ENCODE measurements around the gene NCOR1.
"Not testable (repeated sequence)": the region's sequence is repeated elsewhere in the genome, so short reads cannot be mapped to it uniquely, and the experiment has no call there.

Gene NCOR1

DNA sequence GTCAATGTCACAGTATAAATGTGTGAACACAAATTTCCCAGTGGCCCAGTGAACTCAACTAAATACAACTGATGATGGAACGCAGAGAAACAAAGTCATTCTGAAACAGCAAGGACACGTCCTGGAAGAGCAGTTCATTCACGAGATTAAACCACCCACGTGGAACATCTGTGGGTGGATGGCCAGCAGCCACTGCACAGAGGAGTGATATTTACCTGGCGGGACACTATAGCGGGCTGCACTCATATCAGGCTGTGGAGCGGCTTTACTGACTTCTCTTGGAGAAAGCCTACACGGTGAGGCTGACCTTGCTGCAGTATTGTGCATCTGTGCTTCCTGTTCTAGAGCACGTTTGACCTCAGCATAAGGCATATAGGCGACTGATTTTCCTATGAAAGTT lies 128.4 kb downstream of the NCOR1 start:
- DNase-seq (ENCODE audit: low spot score) = no peak

DNA sequence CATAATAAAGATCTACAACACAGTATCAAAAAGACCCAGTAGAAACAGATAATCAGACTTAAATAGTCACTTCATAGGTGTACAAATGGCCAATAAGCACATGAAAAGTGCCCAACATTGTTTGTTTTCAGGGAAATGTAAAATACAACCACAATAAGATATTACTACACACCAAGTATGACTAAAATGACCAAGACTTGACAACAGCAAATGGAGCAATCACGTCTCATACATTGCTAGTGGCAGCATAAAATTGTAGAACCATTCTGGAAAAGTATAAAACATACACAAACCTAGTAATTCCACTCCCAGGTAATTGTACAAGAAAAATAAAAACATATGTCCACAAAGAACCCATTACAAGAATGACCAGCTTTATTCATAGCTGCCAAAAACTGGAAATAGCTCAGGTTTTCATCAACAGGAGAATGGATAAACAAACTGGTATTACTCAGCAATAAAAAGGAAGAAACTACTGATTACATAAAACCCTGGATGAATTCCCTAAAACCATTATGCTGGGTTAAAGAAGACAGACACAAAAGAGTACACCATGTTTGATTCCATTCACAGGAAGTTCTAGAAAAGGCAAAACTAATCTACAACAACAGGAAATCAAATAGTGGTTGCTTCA lies 130.2 kb downstream of the NCOR1 start:
- DNase-seq (ENCODE audit: low spot score) = no peak

DNA sequence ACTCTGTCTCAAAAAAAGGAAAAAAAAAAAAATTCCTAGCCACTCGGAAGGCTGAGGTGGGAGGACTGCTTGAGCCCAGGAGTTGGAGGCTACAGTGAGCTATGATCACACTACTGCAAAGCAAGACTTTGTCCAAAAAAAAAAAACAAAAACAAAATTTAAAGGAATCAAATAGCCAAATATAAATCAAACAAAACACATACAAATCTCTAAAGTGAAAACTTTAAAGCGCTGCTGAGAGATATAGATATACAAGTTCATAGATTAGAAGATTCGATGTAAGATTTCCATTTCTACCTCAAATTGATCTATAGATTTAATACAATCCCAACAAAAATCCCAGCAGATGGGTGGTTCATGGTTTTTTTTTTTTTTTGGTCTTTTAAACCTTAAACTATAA lies 132.1 kb downstream of the NCOR1 start:
- DNase-seq (ENCODE audit: low spot score) = no peak

DNA sequence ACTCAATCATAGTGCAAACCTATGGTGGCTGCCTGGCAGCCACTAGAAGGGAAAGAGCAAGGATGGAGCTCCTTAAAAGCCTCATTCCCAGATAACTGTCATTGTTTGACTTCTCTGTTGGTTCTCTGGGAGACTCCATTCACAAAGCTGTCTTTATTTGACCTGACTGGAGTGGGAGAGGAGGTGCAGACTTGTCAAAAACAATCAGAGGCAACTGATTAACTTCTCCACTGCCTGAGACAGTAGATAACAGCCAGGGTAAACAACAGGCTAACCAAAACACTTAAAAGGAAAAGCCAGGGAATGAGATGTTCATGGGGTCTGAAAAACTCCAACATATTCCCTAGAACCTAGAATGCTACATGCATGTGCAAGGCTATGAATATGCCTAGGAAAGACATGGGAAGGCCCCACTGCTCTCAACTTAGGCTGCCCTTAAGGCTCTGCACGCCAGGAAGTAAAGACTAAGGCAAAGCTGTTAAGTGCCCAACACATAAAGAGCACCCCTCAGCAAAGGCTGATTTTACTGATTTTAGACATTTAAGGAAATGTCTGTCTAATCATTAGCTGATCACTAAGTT lies 133.7 kb downstream of the NCOR1 start:
- DNase-seq (ENCODE audit: low spot score) = no peak

DNA sequence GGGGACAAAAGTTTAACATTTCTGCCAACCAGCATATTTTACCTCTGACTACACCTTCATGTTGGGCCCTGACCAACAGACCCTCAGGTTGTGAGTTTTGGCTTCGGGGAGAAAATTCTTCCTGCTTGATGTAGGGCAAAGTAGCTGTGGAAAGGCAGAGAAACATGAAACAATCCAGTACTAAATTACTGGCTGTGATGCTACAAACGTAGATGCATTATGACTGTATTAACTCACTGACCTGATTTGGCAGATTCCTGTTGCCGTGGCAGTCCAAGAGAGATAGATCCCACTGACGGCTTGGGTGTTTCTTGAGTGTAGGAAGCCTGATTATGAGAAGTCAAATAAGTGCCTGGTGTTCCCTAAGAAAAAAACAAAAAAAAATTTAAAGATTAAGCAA lies 135.0 kb downstream of the NCOR1 start:
- no peak for DNase-seq (ENCODE audit: low spot score)

DNA sequence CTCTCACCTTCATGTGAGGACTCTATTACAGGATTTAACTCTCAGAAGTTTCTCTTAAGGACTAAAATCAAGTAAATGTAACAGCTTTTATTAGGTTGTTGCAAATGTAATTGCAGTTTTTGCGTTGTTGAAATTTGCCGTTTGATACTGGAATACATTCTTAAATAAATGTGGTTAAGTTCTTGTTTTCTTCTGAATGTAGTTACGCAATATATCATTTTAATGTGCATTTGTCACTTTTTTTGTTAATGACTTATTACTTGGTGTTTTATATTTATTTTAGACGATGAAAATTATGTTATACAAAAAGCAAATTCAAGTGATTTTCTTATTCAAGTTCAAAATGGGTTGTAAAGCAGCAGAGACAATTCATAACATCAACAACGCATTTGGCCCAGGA lies 139.4 kb downstream of the NCOR1 start:
- no peak for DNase-seq (ENCODE audit: low spot score)

DNA sequence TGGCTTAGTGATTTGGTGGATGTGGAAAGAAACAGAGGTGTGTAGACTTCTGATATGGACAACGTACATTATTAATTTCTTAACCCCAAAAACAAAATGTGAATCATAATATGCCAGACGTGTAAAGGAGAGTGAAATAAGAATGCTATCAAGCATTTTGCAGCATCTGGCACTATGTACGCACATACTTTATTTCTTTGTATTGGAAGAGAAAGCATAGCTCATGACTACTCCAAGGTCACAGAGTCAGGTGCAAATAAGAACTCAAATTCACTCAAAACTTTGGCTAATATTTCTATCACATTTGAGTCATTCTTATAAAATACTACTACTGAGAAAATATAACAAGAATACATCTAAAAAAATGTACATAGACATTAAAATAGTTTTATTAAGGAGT lies 140.9 kb downstream of the NCOR1 start:
- DNase-seq (ENCODE audit: low spot score) = no peak

DNA sequence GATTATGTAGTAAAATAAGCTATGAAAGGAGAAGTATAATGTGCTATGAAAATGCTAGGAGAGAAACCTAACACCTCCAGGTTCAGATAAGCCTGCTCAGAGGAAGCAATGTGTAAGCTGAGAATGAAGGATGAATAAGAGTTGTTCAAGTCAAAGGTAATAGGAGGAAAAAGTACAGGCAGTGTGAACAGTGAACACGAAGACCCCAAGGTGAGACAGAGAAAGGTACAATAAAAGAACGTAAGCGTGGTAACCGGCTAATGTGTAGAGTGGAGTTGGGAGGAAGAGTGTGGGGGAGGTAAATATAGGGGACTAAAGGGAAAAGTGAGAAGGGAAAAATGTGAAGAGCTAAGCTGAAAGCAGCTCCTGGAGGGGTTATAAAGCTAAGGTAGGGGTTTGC lies 141.5 kb downstream of the NCOR1 start:
- no peak for DNase-seq (ENCODE audit: low spot score)

DNA sequence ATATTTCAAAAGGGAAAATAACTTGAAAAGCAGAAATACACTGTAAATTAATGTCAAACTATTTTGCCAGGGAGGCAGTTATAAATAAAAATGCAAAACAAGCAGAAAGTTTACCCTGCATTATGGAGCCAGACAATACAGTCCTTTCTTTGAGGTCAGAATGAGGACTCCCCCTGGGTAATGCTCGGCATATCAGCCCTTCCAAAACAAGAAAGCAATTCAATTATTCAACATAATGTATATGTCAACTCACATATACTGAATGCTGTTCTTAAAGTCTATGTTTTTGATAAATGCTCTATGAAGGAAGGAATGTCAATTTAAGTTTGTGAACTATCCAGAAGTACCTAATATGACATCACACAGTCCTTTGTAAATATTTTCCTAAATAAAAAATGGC lies 143.3 kb downstream of the NCOR1 start:
- DNase-seq (ENCODE audit: low spot score) = peak; percentile 38

DNA sequence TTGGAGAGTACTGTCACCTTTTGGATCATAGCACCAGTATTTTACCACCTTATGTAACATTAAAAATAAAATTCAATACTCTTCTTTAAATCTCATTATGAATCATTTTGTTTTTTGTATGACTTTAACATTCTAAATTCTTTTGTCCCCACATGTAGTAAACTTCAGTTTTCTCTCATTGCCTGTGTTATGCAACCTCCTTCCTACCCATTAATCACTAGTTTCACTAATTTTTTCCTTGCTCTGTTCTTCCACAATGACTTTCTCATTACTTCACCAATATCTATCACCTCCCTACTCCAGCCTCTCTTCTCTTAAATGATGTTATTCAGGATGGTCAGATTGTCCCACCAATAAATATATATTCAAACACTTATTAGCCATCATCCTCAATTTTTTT lies 147.0 kb downstream of the NCOR1 start:
- DNase-seq (ENCODE audit: low spot score) = no peak

DNA sequence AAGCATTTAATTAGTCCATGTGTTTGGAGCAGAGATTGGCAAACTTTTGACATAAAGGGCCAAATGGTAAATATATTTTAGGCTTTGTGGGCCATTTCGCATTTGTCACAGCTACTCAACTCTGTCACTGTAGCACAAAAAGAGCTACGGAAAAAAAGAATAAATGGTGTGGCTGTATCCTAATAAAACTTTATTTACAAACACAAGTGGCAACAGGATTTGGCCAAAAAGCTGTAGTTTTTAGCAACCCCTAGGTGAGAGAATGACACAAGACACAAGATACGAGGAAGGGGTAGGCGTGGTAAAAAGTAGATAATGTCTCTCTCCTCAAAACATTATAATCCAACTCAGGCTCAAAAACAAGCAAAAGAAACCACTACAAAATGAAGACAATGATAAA lies 149.2 kb downstream of the NCOR1 start:
- no peak for DNase-seq (ENCODE audit: low spot score)

DNA sequence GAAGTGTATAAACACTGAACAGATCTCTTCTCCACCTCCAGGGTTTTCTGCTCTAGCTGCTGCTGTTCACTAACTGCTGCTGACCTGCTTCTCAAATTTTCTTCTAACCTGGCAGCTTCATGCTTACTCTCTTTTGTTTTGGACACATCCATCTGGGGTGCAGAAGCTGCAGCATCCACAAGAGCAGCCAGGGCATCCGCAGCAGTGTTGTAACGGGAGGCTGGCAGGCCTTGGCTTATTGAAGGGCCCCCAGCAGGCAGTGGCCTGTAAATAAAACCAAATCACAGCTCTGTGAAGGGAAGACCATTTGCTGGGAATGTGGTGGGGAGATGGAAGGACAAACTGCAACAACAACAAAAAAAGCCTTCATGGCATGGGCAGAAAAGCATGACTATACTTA lies 153.7 kb downstream of the NCOR1 start:
- no peak for DNase-seq (ENCODE audit: low spot score)

DNA sequence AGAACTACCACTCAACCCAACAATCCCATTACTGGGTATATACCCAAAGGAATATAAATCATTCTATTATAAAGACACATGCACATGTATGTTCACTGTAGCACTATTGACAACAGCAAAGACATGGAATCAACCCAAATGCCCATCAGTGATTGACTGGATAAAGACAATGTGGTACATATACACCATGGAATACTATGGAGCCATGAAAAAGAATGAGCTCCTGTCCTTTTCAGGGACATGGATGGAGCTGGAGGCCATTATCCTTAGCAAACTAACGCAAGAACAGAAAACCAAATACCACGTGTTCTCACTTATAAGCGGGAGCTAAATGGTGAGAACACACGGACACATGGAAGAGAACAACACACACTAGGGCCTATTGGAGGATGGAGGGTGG lies 160.2 kb downstream of the NCOR1 start:
- DNase-seq (ENCODE audit: low spot score) = not testable (repeated sequence)

DNA sequence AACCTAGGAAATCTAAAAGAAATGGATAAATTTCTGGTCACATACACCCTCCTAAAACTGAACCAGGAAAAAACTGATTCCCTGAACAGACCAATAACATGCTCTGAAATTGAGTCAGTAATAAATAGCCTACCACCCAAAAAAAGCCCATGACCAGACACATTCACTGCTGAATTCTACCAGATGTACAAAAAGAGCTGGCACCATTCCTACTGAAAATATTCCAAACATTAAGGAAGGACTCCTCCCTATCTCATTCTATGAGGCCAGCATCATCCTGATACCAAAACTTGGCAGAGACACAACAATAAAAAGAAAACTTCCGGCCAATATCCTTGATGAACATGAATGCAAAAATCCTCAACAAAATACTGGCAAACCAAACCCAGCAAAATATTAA lies 162.8 kb downstream of the NCOR1 start:
- no peak for DNase-seq (ENCODE audit: low spot score)

DNA sequence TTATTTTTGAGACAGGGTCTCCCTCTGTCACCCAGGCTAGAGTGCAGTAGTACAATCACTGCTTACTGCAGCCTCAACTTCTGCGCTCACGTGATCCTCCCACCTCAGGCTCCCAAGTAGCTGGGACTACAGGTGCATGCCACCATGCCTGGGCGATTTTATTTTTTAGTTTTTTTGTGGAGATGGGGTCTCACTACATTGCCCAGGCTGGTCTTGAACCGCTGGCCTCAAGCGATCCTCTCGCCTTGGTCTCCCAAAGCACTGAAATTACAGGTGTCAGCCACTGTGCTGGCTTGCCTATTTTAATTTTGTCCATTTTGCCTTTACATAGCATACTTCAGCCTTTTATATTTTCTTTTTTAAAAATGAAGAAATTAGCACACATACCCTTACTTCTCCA lies 164.5 kb downstream of the NCOR1 start:
- no peak for DNase-seq (ENCODE audit: low spot score)

DNA sequence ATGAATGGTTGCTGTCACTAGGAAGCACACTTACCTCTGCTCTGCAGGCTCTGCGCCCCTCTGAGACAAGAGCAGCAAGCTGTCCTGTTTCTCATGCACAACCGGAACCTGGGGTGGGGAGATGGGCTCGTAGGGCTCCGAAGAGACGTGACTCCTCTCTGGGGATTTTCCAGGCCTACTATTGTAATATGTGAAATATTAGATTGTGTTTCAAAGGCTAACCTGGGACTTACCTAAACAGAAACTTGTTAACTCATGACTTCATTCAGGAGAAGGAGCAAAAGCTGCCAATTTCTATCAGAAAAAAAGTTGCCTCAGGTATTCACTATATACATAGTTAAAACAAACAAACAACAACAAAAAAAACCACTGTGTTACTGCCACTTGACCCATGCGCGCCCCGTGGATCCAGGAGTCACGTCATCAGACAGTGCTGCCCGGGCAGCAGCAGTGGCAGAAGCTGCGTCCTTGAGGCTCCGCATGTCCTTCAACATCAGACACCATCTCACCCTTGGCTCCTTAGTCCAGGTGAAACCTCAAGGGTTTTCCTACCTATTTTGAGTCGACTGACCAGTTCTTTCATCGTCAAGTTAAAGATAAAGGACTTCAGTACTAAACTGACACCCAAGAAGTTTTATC lies 166.4 kb downstream of the NCOR1 start:
- no peak for DNase-seq (ENCODE audit: low spot score)

DNA sequence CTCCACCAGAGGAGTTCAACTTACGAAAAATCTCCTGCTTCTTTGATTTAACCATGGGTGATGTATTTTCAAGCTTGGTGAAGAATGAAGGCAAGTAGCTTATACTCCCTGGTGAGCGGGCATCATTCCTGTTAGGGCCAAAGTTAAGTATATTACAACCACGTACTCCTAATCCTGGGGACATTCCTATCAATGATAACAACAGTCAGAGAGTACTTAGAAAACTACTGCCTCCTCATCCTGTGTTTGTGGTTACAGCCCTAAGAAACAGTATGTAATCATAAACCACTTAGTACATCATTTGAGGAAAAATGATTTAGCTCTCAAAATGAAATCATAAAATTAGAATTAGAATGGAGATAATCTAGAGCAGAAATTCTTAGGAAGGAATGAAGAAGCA lies 168.4 kb downstream of the NCOR1 start:
- no peak for DNase-seq (ENCODE audit: low spot score)

DNA sequence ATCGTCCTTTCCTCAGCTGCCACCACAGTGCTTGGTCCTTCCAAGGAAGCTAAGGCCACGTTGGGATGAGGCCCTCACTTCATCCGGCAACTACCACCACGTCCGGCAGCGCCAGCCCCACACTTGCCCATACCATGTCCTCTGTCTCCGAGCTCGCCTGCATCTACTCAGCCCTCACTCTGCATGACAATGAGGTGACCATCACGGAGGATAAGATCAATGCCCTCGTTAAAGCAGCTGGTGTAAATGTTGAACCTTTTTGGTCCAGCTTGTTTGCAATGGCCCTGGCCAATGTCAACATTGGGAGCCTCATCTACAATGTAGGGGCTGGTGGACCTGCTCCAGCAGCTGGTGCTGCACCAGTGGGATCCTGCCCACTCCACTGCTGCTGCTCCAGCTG lies 170.8 kb downstream of the NCOR1 start:
- DNase-seq (ENCODE audit: low spot score) = no peak

DNA sequence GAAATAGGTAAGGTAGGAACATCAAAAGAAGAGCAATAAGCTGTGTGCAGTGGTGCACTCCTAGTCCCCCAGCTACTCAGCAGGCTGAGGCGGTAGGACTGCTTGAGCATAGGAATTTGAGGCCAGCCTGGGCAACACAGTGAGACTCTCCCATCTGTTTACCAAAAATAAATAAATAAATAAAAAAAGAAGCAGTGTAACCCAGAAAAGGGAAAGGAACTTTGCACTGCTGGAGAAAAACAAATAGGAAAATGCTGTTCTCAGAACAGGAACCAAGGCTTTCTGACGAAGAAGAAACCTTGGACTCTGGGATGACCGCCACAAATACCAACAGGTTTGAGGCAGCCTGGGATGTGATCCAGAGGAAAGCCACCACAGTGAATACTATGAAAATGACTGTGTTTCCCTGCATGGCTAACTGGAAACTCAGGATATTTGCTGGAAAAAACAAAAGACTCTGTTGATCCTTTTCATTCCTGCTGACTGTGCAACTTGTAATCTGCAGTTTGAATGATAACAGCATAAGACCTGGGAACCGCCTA lies 174.6 kb downstream of the NCOR1 start:
- DNase-seq (ENCODE audit: low spot score) = no peak

DNA sequence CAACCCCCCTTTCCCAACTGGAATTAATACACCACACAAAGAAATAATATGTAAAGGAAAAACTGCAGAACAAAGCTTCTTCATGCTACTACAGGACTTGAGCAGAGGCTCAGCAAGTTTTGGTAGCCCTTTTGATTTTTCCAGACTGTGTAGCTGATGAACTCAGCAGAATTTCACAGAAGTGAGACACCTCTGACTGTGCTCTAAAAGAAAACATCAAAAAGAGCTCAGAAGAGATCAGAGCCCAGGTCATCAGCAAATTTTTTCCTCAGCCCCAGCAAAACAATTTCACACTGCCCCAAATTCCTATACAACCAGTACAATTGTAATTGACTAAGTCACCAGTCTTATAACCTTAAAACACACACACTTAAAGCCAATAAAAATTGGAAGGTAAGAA lies 177.7 kb downstream of the NCOR1 start:
- DNase-seq (ENCODE audit: low spot score) = no peak

DNA sequence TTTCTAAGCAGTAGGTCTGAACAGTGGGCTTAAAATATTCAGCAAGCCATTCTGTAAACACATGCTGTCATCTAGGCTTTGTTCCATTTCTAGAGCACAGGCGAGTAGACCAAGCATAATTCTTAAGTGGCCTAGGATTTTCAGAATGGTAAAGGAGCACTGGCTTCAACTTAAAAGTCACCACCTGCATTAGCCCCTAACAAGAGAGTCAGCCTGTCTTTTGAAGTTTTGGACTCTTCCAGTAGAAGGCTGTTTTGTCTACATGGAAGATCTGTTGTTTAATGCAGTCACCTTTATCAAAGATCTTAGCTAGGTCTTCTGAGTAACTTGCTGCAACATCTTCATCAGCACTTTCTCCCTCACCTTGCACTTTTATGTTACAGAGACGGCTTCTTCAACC lies 179.1 kb downstream of the NCOR1 start:
- DNase-seq (ENCODE audit: low spot score) = no peak

DNA sequence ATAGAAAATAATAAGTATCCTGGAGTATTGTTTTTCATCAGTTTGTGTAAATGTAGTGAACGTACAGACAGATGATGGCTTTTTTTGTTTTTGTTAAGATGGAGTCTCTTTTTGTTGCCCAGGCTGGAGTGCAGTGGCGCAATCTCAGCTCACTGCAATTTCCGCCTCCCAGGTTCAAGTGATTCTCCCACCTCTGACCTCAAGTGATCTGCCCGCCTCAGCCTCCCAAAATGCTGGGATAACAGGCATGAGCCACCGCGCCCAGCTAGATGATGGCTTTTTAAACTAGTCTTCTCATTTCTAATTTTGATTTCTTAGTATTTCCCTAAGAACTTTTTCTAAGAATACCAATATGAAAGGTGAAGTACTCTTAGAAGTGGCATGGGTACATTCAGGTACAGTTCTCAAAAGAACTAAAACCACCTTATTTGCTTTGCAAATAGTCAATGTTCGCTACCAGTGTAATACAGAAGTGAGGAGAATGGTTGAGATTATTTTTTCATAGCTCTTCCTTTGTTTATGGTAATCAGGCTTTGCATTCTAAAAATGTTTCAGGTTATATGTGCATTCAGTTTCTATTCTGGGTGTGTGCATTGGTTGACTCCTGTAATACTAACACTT lies 181.5 kb downstream of the NCOR1 start:
- no peak for DNase-seq (ENCODE audit: low spot score)

Measured in COLO829 (cell line).